Mammary epithelial cell (primary cell): ENCODE data around the gene NMRAL1.
A peak's percentile ranks its signal among the peaks of the same experiment; 100 is the strongest.

Experiments used
- EZH2 ChIP-seq: IDR thresholded peaks from 2 replicates; pipeline ENCODE4 v1.6.1; 2012; ENCODE audit warnings: low read length, inconsistent platforms, borderline replicate concordance
- TF ChIP-seq, protein P1 (sequence below), 2 donors: IDR thresholded peaks in 1 of 2; conservative IDR thresholded peaks in 1 of 2; 2 replicates each; pipeline ENCODE4 v1.5.1; 2011 to 2012; ENCODE audit warnings: inconsistent platforms in 2 of 2, low read length in 2 of 2, mild to moderate bottlenecking in 2 of 2, control low read depth in 1 of 2, low read depth in 1 of 2; ENCODE audit not compliant: insufficient read depth in 1 of 2; ENCODE audit errors: extremely low read depth in 1 of 2

- TF ChIP-seq EZH2: no peak
- TF ChIP-seq, protein P1, sequence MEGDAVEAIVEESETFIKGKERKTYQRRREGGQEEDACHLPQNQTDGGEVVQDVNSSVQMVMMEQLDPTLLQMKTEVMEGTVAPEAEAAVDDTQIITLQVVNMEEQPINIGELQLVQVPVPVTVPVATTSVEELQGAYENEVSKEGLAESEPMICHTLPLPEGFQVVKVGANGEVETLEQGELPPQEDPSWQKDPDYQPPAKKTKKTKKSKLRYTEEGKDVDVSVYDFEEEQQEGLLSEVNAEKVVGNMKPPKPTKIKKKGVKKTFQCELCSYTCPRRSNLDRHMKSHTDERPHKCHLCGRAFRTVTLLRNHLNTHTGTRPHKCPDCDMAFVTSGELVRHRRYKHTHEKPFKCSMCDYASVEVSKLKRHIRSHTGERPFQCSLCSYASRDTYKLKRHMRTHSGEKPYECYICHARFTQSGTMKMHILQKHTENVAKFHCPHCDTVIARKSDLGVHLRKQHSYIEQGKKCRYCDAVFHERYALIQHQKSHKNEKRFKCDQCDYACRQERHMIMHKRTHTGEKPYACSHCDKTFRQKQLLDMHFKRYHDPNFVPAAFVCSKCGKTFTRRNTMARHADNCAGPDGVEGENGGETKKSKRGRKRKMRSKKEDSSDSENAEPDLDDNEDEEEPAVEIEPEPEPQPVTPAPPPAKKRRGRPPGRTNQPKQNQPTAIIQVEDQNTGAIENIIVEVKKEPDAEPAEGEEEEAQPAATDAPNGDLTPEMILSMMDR (conservative IDR thresholded peaks at IDR 0.05 in 1 of 2, IDR thresholded peaks at IDR 0.05 in 1 of 2; ENCODE audit: extremely low read depth in 1 of 2, insufficient read depth in 1 of 2, low read depth in 1 of 2, low read length in 2 of 2): peak; percentile 40 to 60
These were observed 43.6 kb upstream of the NMRAL1 start for GRCh38 chr16:4517812-4518680.
